ENCODE data around the gene UBTD2. TPM values are rescaled to one million over a fixed set of nuclear protein-coding genes. Genes with fewer than 3 reads are reported as not detected.
A peak's percentile ranks its signal among the peaks of the same experiment; 100 is the strongest.

The UBTD2 gene
- total RNA-seq, 1 donor from 2014 or later = 47.5 TPM

GRCh38 chr5:172193872-172194271 is 89.7 kb downstream of the UBTD2 start, which contains the start of gene EFCAB9:
EFCAB9 (plus strand) TSS chr5:172194172; CDS start chr5:172194173, 1 bp downstream.
- H3K4me1 Mint-ChIP-seq (ENCODE audit: unreplicated experiment) = peaks cover 11% of the 10 kb centered on the region
- H3K4me3 Mint-ChIP-seq (ENCODE audit: unreplicated experiment) = no peak within 1 kb of the TSS
- TF ChIP-seq, protein P1, sequence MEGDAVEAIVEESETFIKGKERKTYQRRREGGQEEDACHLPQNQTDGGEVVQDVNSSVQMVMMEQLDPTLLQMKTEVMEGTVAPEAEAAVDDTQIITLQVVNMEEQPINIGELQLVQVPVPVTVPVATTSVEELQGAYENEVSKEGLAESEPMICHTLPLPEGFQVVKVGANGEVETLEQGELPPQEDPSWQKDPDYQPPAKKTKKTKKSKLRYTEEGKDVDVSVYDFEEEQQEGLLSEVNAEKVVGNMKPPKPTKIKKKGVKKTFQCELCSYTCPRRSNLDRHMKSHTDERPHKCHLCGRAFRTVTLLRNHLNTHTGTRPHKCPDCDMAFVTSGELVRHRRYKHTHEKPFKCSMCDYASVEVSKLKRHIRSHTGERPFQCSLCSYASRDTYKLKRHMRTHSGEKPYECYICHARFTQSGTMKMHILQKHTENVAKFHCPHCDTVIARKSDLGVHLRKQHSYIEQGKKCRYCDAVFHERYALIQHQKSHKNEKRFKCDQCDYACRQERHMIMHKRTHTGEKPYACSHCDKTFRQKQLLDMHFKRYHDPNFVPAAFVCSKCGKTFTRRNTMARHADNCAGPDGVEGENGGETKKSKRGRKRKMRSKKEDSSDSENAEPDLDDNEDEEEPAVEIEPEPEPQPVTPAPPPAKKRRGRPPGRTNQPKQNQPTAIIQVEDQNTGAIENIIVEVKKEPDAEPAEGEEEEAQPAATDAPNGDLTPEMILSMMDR (IDR thresholded peaks at IDR 0.05) = no peak
- H3K27me3 Mint-ChIP-seq (ENCODE audit: unreplicated experiment) = no peaks in the 10 kb centered on the region
- H3K27ac Mint-ChIP-seq (ENCODE audit: unreplicated experiment) = no peak within 1 kb of the TSS
- H3K9me3 Mint-ChIP-seq (ENCODE audit: unreplicated experiment) = no peaks in the 10 kb centered on the region
- DNase-seq (ENCODE audit: extremely low spot score, unreplicated experiment) = no peak
- no peaks in the 10 kb centered on the region for H3K36me3 Mint-ChIP-seq (ENCODE audit: unreplicated experiment)

- Mint-ChIP-seq H3K27ac (ENCODE audit: unreplicated experiment) (peak overlapping the region; percentile 99), H3K27me3 (ENCODE audit: unreplicated experiment) (no peaks in the 10 kb centered on the region), H3K4me3 (ENCODE audit: unreplicated experiment) (peak overlapping the region; percentile 73), H3K9me3 (ENCODE audit: unreplicated experiment) (no peaks in the 10 kb centered on the region), H3K36me3 (ENCODE audit: unreplicated experiment) (no peaks in the 10 kb centered on the region), H3K4me1 (ENCODE audit: unreplicated experiment) (peaks cover 40% of the 10 kb centered on the region)
- TF ChIP-seq, protein P1 (IDR thresholded peaks at IDR 0.05) = no peak
- DNase-seq (ENCODE audit: extremely low spot score, unreplicated experiment) = no peak
Measured at GRCh38 chr5:172189693-172190296, 93.8 kb downstream of the UBTD2 start.

- no peaks in the 10 kb centered on the region for H3K36me3 Mint-ChIP-seq (ENCODE audit: unreplicated experiment)
- peak overlapping the region; percentile 74 for H3K4me3 Mint-ChIP-seq (ENCODE audit: unreplicated experiment)
- no peaks in the 10 kb centered on the region for H3K9me3 Mint-ChIP-seq (ENCODE audit: unreplicated experiment)
- DNase-seq (ENCODE audit: extremely low spot score, unreplicated experiment) = no peak
- peaks cover 45% of the 10 kb centered on the region for H3K4me1 Mint-ChIP-seq (ENCODE audit: unreplicated experiment)
- TF ChIP-seq, protein P1 (IDR thresholded peaks at IDR 0.05) = no peak
- H3K27ac Mint-ChIP-seq (ENCODE audit: unreplicated experiment) = peak overlapping the region; percentile 99
- H3K27me3 Mint-ChIP-seq (ENCODE audit: unreplicated experiment) = no peaks in the 10 kb centered on the region
Measured at GRCh38 chr5:172188893-172189692, 94.5 kb downstream of the UBTD2 start.

GRCh38 chr5:172188033-172188892 is 95.3 kb downstream of the UBTD2 start, which contains the start of gene STK10:
STK10 (minus strand) TSS chr5:172188224; CDS start chr5:172188042, 182 bp downstream.
- Mint-ChIP-seq H3K4me1 (ENCODE audit: unreplicated experiment) (peaks cover 51% of the 10 kb centered on the region), H3K4me3 (ENCODE audit: unreplicated experiment) (peak within 1 kb of the TSS; percentile 98), H3K9me3 (ENCODE audit: unreplicated experiment) (no peaks in the 10 kb centered on the region), H3K27me3 (ENCODE audit: unreplicated experiment) (no peaks in the 10 kb centered on the region), H3K27ac (ENCODE audit: unreplicated experiment) (peak within 1 kb of the TSS; percentile 99), H3K36me3 (ENCODE audit: unreplicated experiment) (peaks cover under 1% of the 10 kb centered on the region)
- peak; percentile 96 for DNase-seq (ENCODE audit: extremely low spot score, unreplicated experiment)
- TF ChIP-seq, protein P1 (IDR thresholded peaks at IDR 0.05) = peak; percentile 97

All from osteocyte (in vitro differentiated cells).